Measurements from ENCODE around the gene SSU72.
"Not testable (repeated sequence)": the region's sequence is repeated elsewhere in the genome, so short reads cannot be mapped to it uniquely, and the experiment has no call there.

SSU72 gene

GRCh38 chr1:1558591-1558990 is 16.1 kb downstream of the SSU72 start:
- DNase-seq (ENCODE audit: low read depth): no peak

- DNase-seq (ENCODE audit: low read depth): not testable (repeated sequence)
These were observed 17.0 kb downstream of the SSU72 start for GRCh38 chr1:1557688-1558087.

GRCh38 chr1:1556961-1557360 is 17.7 kb downstream of the SSU72 start:
- DNase-seq (ENCODE audit: low read depth): not testable (repeated sequence)

- no peak for DNase-seq (ENCODE audit: low read depth)
These were observed 18.2 kb downstream of the SSU72 start for GRCh38 chr1:1556505-1556904.

- peak; percentile 91 for DNase-seq (ENCODE audit: low read depth)
These were observed 19.4 kb downstream of the SSU72 start for GRCh38 chr1:1554926-1555915.

- DNase-seq (ENCODE audit: low read depth): no peak
These were observed 20.1 kb downstream of the SSU72 start for GRCh38 chr1:1554550-1554925.

GRCh38 chr1:1553821-1554494 is 20.7 kb downstream of the SSU72 start:
- no peak for DNase-seq (ENCODE audit: low read depth)

GRCh38 chr1:1552263-1552639 is 22.4 kb downstream of the SSU72 start:
- DNase-seq (ENCODE audit: low read depth): no peak

GRCh38 chr1:1551524-1552262 is 23.0 kb downstream of the SSU72 start:
- no peak for DNase-seq (ENCODE audit: low read depth)

- peak; percentile 57 for DNase-seq (ENCODE audit: low read depth)
These were observed 23.9 kb downstream of the SSU72 start for GRCh38 chr1:1550591-1551432.

- DNase-seq (ENCODE audit: low read depth): no peak
These were observed 24.6 kb downstream of the SSU72 start for GRCh38 chr1:1550087-1550486.

GRCh38 chr1:1548591-1548990 is 26.1 kb downstream of the SSU72 start:
- no peak for DNase-seq (ENCODE audit: low read depth)

GRCh38 chr1:1547476-1547875 is 27.2 kb downstream of the SSU72 start:
- DNase-seq (ENCODE audit: low read depth): no peak

GRCh38 chr1:1547011-1547410 is 27.7 kb downstream of the SSU72 start:
- no peak for DNase-seq (ENCODE audit: low read depth)

- no peak for DNase-seq (ENCODE audit: low read depth)
These were observed 28.5 kb downstream of the SSU72 start for GRCh38 chr1:1545946-1546737.

- DNase-seq (ENCODE audit: low read depth): no peak
These were observed 30.1 kb downstream of the SSU72 start for GRCh38 chr1:1544544-1544943.

- DNase-seq (ENCODE audit: low read depth): no peak
These were observed 31.0 kb downstream of the SSU72 start for GRCh38 chr1:1543706-1544099.

GRCh38 chr1:1542766-1543705 is 31.6 kb downstream of the SSU72 start:
- no peak for DNase-seq (ENCODE audit: low read depth)

GRCh38 chr1:1541956-1542765 is 32.5 kb downstream of the SSU72 start:
- DNase-seq (ENCODE audit: low read depth): no peak
